HK-2 (cell line): ENCODE results near the gene KDM4C.
A peak's percentile ranks its signal among the peaks of the same experiment; 100 is the strongest.
"Not testable (repeated sequence)": the region's sequence is repeated elsewhere in the genome, so short reads cannot be mapped to it uniquely, and the experiment has no call there.

ENCODE experiments used
- DNase-seq: peaks from one replicate; pipeline ENCODE4 v3.0.0-alpha.2; 2018; ENCODE audit not compliant: unreplicated experiment

The KDM4C gene

DNA sequence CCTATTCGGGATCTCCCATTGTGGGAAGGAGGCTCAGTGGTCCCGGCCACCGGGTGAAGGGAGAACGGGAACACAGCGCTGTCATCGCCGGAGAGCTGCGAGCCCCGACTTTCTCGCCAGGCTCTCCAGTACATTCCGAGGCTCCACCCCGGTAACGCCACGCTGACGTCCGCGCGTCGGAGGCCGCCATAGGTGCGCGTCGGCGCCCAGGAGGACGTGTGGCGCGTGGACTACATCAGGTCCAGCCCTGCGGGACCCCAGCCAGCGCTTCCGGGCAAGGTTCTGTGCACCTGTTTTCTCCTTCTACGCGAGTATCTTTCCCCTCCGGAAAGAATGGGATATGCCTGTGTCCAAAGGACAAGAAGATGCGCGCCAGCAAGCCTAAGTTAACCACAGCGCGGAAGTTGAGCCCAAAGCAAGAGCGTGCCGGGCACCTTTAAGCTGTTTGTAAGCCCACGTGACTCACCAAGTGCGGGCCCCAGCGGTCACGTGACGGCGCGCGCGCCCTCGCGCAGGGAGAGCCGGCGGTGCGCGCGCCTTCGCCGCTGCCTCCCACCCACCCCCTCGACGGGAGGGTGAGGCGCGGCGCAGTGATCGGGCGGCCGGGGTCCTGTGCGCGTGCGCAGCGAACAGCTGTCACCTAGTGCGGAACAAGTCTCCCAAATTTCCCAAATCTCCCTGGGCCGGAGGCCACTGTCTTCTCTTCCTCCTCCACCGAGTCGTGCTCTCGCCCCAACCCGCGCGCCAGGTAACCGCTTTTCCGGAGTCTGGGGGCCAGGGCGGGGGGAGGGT, at the start of gene KDM4C:
Gene KDM4C (plus strand): TSS at position 518 of the 792 bp plus-strand sequence. CDS start 35,016 bp downstream, outside the sequence.
- DNase-seq: peak; percentile 87

DNA sequence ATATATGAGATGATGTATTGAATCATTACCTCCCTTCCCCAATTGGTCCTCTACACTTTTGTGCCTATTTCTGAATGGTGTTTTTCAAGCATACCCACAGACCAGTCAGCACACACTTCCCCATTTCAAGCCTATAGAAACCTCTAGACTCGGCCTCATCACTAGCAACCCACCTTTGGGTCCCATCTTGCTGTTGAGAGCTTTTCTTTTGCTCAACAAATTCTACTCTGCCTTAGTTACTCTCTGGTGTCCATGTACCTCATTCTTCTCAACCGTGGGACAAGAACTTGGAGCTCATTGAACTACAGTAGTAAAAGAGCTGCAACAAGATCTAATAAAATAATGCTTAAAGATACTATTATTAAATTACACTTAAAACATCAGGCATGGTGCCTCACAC, 49.0 kb upstream of the KDM4C start:
- DNase-seq: no peak

DNA sequence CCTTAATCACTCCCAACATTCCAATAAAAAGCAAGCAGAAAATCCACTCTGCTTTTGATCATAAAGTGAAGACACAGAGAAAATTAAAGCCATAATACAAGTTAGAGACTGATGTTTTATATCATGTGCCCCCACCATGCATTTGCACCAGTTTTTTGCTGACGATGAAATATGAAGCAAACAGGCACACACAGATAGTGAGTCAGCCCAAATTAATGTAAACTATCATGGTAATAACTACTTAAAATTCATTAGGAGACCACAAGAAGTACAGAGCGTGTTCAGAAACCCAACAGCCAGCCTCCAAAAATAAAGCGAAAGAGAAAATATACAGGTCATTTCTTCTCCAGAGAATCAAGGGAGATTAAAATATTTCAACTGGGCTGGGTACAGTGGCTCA, 46.4 kb upstream of the KDM4C start:
- DNase-seq: no peak

DNA sequence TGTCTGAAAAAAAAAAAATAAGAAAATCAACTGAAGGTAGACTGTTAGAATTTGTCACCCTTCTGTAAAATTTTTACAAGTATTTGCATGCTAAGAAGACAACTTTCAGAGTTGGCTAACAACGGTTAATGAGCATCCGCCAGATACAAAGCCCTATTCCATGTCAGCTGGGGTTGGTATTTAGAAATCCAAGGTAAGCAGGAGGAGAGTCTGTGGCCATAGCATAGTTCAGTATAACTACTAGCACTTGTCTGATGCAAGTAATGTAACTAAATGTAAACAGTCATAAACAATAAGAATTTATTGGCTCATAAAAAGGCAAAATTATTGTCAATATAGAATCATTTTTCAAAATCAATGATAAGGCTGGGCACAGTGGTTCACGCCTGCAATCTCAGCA, 45.7 kb upstream of the KDM4C start:
- DNase-seq: no peak

DNA sequence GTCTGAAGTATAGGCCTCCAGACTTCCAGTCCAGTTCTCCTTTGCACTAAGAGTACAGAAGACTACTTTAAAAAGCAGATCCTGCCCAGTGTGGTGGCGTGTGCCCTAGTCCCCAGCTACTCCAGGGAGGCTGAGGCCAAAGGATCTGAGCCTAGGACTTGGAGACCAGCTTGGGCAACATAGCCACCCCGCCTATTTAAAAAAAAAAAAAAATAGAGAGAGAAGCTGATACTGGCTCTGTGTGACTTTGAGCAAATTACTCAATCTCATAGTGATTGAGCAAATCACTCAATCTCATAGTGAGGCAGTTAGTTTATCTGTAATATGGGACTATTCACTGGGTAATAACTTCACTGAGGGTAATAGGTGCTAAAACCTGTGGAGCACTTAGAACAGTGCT, 43.6 kb upstream of the KDM4C start:
- no peak for DNase-seq

DNA sequence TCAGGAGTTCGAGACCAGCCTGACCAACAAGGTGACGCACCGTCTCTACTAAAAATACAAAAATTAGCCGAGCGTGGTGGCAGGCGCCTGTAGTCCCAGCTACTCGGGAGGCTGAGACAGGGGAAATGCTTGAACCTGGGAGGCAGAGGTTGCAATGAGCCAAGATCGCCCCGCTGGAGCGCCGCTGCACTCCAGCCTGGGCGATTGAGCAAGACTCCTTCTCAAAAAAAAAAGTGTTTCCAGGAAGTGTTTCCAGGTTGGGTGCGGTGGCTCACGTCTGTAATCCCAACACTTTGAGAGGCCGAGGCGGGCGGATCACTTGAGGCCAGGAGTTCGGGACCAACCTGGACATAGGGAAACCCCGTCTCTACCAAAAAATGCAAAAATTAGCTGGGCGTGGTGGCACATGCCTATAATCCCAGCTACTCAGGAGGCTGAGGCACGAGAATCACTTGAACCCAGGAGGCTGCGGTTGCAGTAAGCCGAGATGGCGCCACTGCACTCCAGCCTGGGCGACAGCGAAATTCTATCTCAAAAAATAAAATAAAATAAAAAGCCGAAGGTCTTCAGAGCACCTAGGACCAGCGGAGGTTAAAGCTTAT, 42.5 kb upstream of the KDM4C start:
- not testable (repeated sequence) for DNase-seq

DNA sequence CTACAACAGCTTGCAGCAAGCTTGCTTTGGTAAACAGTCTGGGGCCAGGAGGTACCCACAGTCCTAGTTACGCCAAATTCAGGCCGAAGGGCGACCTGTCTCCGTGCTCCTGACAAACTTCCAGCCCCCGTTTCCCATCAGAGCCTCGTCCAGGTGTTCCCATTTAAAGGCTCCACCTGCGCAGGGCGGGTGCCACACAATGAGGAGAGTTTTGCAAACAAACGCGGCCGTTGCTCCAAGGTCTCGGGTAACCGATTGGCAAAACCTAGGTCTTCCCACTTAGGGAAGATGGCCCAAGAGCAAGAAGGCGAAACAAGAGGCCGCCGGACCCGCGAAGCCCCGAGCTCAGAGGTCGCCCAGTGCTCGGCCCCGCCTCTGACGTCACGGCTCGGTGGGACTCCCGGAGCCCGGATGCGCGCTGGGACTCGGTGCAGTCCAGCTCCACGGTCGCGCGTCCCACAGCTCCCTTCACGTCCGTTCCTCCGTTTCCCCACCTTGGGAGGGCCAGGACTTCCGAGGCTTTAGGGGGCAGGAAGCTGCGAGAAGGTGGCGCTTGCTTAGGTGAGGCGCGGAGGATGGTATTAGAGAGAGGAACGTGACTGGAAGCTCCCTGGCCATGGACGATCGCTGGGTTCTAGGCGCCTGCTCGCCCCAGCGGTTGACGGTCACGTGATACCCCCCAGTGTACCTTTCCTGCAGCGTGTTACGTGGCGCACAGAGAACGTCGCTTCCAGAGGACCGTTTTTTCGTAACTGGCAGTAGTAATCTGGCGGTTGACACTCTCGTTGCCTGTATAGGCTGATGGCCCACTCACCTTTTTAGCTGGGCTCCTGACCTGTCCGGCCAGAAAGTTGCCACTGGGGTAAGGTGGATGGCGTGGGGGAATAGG, 41.8 kb upstream of the KDM4C start:
- DNase-seq: no peak

DNA sequence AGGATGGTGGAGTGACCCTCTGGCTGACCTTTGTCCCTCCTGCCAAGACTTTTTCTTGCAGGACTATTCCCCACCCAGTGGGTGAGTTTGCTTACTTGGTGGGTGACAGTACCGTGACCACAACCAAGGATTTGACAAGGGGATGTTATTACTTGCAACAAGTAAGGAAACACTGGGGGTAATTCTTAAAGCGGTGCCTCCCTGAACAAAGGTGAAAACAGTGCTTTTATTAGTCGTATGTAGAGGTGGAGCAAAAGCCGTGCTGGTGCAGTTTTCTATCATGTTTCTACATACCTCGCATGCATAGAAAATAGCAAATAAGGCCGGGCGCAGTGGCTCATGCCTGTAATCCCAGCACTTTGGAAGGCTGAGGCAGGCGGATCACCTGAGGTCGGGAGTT, 41.0 kb upstream of the KDM4C start:
- DNase-seq: no peak

DNA sequence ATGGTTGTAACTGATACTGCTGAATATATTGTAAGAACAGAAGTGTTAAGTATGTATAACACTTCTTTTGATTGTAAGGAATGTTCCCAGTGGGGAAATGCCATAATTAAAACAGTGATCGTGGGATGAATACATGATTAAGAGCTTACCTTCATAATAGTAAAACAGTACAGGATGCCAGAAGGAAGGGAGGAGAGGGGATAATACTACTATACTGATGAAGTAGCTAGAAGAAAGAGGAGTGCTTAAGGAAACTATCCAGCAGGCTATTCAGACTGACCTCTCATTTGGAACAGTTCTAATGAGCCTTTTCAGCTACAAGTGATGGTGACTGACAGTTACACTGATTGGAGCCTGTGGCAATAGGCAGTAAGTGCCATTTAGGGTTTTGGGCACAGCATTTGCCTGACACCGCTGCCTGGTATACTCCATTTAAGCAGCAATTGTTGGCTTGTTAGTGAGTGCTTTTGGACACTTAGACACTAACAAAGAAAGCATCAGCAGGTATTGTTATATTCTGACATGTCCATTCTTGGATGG, 33.8 kb upstream of the KDM4C start:
- no peak for DNase-seq

DNA sequence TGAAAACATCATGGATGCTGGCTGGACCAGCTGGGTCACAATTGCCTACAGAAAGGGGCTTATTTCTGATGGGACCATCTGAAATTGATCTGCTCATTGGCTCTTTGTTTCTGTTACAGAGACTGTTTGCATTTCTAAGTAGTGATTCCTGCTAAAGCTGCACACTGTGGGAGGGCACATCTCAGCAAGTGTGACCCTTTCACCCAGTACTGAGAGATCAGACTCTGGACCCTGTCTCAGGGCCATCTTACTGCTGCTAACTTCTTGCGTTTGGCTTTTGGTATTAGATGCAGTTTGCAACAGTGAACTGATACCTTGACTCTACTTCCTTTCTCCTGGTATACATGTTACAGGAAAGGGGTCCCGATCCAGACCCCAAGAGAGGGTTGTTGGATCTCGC, 24.5 kb upstream of the KDM4C start:
- DNase-seq: no peak

DNA sequence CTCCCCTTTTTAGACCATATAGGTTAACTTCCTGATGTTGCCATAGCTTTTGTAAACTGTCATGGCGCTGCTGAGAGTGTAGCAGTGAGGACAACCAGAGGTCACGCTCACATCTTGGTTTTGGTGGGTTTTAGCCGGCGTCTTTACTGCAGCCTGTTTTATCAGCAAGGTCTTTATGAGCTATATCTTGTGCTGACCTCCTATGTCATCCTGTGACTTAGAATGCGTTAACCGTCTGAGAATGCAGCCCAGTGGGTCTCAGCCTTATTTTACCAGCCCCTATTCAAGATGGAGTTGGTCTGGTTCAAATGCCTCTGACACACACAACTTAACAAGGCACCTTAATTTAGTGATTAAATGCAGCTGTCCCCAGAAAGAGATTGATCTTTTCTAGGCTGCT, 23.9 kb upstream of the KDM4C start:
- DNase-seq: no peak

DNA sequence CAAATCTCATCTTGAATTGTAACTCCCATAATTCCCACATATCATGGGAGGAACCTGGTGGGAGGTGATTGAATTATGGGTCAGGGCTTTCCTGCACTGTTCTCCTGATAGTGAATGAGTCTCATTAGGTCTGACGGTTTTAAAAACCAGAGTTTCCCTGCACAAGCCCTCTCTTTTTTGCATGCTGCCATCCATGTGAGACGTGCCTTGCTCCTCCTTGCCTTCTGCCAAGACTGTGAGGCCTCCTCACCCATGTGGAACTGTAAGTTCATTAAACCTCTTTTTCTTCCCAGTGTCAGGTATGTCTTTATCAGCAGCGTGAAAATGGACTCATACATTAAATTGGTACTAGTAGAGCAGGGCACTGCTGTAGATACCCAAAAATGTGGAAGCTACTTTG, 22.4 kb upstream of the KDM4C start:
- DNase-seq: no peak

DNA sequence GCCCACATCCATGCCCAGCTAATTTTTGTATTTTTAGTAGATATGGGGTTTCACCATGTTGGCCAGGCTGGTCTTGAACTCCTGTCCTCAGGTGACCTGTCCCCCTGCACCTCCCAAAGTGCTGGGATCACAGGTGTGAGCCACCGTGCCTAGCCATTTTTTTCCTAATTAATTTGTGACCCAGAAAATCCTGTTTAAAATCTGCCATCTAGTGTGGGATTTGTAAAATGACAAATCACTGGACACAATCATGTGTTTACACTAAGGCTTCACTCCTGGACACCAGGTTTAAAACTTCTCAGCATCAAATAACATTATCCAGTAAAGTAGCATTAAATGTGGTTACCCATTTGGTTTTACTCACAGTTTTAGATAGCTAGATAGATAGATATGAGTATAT, 18.6 kb upstream of the KDM4C start:
- no peak for DNase-seq

DNA sequence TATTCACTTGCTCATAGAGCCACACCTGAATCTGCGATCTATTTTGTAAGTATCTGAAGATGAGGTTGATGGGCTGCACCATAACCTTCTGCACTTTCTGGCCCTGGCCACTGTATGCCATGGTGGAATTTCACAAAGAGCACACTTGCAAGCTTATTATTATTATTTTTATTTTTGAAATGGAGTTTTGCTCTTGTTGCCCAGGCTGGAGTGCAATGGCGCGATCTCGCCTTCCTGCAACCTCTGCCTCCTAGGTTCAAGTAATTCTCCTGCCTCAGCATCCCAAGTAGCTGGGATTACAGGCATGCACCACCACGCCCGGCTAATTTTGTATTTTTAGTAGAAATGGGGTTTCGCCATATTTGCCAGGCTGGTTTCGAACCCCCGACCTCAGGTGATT, 8.9 kb upstream of the KDM4C start:
- DNase-seq: not testable (repeated sequence)

DNA sequence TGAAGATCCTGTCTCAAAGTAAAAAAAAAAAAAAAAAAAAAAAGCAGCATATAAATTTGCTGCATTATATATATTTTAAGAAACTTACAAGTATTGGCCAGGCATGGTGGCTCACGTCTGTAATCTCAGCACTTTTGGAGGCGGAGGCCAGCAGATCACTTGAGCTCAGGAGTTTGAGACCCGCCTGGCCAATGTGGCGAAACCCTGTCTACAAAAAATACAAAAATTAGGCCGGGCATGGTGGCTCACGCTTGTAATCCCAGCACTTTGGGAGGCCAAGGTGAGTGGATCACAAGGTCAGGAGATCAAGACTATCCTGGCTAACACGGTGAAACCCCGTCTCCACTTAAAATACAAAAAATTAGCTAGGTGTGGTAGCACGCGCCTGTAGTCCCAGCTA, 2.9 kb upstream of the KDM4C start:
- DNase-seq: not testable (repeated sequence)

DNA sequence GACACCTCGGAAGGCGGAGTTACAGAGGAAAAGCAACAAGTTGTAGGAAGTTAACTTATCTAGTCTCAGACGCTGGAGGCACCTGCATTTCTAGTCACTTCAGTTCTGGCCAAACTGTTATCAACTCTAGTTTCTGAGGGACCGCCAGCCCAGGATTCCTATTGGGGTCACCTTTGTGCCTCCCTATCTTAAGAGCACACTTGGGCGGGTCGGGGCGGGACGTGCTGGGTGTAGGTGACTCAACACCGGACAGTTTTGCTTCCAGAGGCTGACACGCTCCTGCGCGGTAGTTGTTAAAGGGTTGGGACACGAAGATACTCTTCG, 679 bp upstream of the KDM4C start:
- DNase-seq: peak; percentile 71

DNA sequence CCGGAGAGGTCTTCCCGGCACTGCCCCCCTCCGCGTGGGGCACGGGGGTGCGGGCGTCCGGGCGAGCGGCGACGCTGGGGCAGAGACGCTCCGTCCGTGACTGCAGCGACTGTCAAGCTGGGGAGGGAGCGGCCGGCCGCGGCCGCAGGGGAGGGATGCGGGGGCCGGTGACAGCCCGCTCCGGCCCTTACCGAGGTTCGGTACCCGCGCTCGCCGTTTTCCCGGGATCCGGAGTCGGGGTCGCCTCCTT, 400 bp downstream of the KDM4C start:
- no peak for DNase-seq

DNA sequence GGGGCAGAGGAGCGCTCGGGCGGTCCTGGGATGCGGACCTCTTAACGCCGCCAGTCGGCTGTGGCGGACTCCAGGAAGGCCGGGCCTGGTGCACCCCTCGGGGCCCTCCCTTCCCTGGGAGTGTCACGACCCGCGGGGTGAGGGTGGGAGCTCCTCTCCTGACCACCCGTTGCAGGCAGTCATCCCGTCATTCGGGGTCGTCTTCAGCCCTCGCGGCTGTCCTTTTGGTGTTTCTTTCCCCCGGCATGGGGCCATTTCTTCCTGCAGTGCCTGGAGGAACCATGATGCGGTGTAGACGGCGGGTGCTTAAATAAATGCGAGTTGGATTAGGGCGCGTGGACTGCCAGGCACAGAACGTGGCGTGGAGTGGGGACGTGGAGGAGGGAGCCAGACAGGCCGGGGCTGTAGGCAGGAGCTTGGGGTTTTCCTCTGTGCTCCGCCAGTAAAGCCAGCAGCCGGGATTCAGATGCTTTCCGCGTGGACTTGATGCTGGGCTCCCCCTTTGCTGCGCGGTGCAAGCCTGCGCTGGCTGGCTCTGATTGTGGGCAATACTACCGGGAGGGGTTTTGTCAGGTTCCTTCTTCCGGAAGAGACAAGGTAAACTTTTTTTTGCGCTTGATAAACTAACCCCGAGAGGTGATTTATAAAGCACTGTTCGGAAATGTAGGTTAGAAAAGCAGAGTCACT, 868 bp downstream of the KDM4C start:
- DNase-seq: peak; percentile 49

DNA sequence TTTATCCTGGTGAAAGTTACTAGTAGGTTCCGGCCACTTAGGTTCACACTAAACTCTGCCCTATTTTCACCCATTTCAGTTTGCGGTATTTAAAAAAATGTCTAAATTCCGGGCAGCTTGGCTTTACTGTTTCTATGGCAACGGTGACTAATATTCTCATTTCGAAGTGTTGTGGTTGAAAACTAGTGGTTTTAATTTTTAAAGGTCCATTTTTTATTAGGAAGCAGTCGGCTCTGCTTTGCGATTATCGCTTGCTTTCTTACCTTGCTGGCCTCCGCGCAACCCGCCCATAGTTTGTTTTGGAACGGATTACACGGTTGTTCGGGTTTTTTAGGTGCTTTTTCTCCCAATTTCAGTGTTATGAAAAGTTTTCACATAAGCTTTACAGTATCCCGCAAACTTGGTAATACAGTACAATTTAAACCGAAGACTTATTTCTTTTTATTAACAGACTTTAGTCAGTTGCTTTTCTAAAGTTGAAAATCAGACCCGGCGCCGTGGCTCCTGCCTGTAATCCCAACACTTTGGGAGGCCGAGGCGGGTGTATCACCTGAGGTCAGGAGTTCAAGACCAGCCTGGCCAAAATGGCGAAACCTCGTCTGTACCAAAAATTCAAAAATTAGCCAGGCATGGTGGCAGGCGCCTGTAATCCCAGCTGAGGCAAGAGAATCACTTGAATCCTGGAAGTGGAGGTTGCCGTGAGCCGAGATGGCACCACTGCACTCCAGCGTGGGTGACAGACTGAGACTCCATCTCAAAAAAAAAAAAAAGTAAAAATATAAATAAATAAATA, 1.6 kb downstream of the KDM4C start:
- no peak for DNase-seq

DNA sequence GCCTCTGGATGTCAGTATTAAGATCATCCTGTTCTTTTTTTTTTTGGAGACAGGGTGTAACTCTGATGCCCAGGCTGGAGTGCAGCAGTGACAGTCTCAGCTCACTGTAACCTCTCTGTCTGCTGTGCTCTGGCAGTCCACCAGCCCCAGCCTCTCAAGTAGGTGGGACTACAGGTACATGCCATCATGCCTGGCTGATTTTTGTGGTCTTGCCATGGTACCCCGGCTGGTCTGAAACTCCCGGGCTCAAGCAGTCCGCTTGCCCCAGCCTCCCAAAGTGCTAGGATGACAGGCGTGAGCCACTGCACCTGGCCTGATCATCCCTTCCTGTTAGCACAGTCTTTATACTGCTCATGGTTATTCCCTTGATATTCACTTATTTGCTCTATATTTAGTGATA, 3.5 kb downstream of the KDM4C start:
- DNase-seq: no peak

DNA sequence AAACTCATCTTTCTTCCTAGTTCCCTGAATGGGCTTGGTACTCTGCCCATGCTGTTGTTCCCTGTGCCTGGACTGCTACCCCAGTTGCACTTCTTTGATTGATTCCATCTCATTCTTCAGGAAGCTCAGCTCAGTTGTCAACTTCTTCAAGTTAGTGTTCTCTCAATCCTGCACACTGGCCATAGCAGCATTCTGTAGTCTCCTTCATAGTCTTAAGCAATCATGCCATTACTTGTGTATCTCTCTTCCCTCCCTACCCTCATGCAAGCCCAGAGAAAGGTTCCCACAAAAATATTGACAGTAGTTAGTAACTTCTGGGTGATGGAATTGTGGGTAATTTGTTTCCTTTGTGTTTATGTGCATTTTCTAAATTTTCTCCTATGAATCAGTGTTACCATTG, 5.5 kb downstream of the KDM4C start:
- DNase-seq: no peak
